Vagina (tissue), 2 donors: Measurements from ENCODE around the gene PTDSS2. TPM values are rescaled to one million over a fixed set of nuclear protein-coding genes. Genes with fewer than 3 reads are reported as not detected.

Experiments
- DNase-seq, 2 donors: peaks; one replicate each; pipeline ENCODE4 v3.0.0-alpha.2; 2017; ENCODE audit errors: extremely low spot score in 2 of 2
- H3K27ac ChIP-seq: fragments of 200-600 bp; sonication (generic); one replicate; pipeline ENCODE4 v1.5.1; 2019
- H3K27me3 ChIP-seq: fragments of 200-600 bp; sonication (generic); one replicate; pipeline ENCODE4 v1.5.1; 2019
- H3K36me3 ChIP-seq, 2 donors: fragments of 200-600 bp; sonication (generic); one replicate each; pipeline ENCODE4 v1.5.1; 2017 to 2019
- H3K4me1 ChIP-seq: fragments of 200-600 bp; sonication (generic); one replicate; pipeline ENCODE4 v1.5.1; 2019
- H3K4me3 ChIP-seq, 2 donors: fragments of 200-600 bp; sonication (generic); 1 replicate in 1 of 2; 2 replicates in 1 of 2; pipeline ENCODE4 v1.5.1; 2016 to 2019
- H3K9me3 ChIP-seq: fragments of 200-600 bp; sonication (generic); one replicate; pipeline ENCODE4 v1.5.1; 2019
- POLR2A ChIP-seq, 2 donors: fragments of 450-650 bp; IDR thresholded peaks; one replicate each; pipeline ENCODE4 v1.6.1; 2017; ENCODE audit warnings: antibody characterized with exemption in 2 of 2, mild to moderate bottlenecking in 2 of 2, moderate library complexity in 2 of 2
- POLR2AphosphoS5 ChIP-seq, 2 donors: sonication (generic); formaldehyde crosslinking; IDR thresholded peaks; one replicate each; pipeline ENCODE4 v1.9.0; 2017; ENCODE audit warnings: antibody characterized with exemption in 2 of 2, mild to moderate bottlenecking in 2 of 2, low read depth in 1 of 2; ENCODE audit not compliant: insufficient read depth in 1 of 2
- intact Hi-C: fragments of 100-400 bp; cut with DNase I; formaldehyde crosslinking; loops from one replicate; pipeline ENCODE4 v1.15.1; 2023
- total RNA-seq: library from RNA; depleted of rRNA; stranded (reverse); fragments of >200 nt; gene quantifications from one replicate; pipeline ENCODE4 v1.2.3, GENCODE V29; 2016
- TF ChIP-seq, protein P1 (sequence below), 3 experiments: fragments of 450-650 bp in 2 of 3; fragments of 200-600 bp in 1 of 3; sonication (generic) in 1 of 3; IDR thresholded peaks; one replicate each; pipeline ENCODE4 v1.5.1; 2017 to 2019; ENCODE audit warnings: antibody characterized with exemption in 3 of 3, mild to moderate bottlenecking in 2 of 3, moderate library complexity in 2 of 3

PTDSS2 gene
- total RNA-seq, 1 donor from 2014 or later: 36.1 TPM

DNA sequence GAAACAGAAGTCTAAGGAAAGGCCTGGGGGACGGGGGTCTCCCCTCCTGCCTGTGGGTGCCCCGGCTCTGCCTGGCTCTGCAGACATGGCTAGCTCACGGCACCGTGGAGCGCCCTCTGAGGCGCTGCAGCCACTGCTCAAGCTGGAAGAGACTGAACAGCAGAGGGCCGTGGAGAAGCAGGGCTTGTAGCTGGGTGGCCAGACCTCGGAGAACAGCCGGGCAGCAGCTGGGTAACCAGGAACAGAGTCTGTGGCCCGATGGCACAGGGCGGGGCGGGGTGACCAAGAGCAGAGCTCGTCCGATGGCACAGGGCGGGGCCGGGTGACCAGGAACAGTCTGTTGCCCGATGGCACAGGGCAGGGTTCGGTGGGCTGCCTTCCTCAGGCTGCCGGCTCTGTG lies 38.9 kb downstream of the PTDSS2 start:
- no peak for TF ChIP-seq POLR2A (IDR thresholded peaks at IDR 0.05)
- TF ChIP-seq, protein P1, sequence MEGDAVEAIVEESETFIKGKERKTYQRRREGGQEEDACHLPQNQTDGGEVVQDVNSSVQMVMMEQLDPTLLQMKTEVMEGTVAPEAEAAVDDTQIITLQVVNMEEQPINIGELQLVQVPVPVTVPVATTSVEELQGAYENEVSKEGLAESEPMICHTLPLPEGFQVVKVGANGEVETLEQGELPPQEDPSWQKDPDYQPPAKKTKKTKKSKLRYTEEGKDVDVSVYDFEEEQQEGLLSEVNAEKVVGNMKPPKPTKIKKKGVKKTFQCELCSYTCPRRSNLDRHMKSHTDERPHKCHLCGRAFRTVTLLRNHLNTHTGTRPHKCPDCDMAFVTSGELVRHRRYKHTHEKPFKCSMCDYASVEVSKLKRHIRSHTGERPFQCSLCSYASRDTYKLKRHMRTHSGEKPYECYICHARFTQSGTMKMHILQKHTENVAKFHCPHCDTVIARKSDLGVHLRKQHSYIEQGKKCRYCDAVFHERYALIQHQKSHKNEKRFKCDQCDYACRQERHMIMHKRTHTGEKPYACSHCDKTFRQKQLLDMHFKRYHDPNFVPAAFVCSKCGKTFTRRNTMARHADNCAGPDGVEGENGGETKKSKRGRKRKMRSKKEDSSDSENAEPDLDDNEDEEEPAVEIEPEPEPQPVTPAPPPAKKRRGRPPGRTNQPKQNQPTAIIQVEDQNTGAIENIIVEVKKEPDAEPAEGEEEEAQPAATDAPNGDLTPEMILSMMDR (IDR thresholded peaks at IDR 0.05): no peak
- no peak for TF ChIP-seq POLR2AphosphoS5 (IDR thresholded peaks at IDR 0.05; ENCODE audit: insufficient read depth in 1 of 2, low read depth in 1 of 2)
- Histone ChIP-seq H3K27me3 (no peaks in the 10 kb centered on the region), H3K9me3 (no peaks in the 10 kb centered on the region), H3K4me3 (no peak overlapping the region), H3K36me3 (peaks cover 0 to 11% of the 10 kb centered on the region in 2 donors), H3K4me1 (no peaks in the 10 kb centered on the region), H3K27ac (no peak overlapping the region)
- no peak for DNase-seq
- intact Hi-C loops: no loop called here

DNA sequence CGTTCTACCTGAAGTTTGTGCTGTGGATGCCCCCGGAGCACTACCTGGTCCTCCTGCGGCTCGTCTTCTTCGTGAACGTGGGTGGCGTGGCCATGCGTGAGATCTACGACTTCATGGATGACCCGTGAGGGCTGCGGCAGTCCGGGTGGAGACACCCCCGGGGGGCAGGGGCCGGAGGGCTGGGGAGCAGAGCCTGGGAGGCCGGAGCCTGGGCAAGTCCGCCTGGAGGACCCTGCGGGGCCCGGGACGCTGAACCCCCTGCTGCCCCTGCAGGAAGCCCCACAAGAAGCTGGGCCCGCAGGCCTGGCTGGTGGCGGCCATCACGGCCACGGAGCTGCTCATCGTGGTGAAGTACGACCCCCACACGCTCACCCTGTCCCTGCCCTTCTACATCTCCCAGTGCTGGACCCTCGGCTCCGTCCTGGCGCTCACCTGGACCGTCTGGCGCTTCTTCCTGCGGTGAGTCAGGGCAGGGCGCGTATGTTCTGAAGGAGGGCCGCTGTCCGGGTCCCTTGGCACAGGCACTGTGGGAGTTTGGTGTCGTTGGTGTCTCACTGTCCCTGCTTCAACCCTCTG lies 39.6 kb downstream of the PTDSS2 start:
- TF ChIP-seq POLR2A (IDR thresholded peaks at IDR 0.05) (no peak), POLR2AphosphoS5 (IDR thresholded peaks at IDR 0.05; ENCODE audit: insufficient read depth in 1 of 2, low read depth in 1 of 2) (no peak)
- TF ChIP-seq, protein P1 (IDR thresholded peaks at IDR 0.05): no peak
- intact Hi-C loops: no loop called here
- Histone ChIP-seq H3K9me3 (no peaks in the 10 kb centered on the region), H3K27ac (no peak overlapping the region), H3K4me1 (no peaks in the 10 kb centered on the region), H3K36me3 (peaks cover 0 to 18% of the 10 kb centered on the region in 2 donors), H3K4me3 (no peak overlapping the region), H3K27me3 (no peaks in the 10 kb centered on the region)
- DNase-seq: no peak

DNA sequence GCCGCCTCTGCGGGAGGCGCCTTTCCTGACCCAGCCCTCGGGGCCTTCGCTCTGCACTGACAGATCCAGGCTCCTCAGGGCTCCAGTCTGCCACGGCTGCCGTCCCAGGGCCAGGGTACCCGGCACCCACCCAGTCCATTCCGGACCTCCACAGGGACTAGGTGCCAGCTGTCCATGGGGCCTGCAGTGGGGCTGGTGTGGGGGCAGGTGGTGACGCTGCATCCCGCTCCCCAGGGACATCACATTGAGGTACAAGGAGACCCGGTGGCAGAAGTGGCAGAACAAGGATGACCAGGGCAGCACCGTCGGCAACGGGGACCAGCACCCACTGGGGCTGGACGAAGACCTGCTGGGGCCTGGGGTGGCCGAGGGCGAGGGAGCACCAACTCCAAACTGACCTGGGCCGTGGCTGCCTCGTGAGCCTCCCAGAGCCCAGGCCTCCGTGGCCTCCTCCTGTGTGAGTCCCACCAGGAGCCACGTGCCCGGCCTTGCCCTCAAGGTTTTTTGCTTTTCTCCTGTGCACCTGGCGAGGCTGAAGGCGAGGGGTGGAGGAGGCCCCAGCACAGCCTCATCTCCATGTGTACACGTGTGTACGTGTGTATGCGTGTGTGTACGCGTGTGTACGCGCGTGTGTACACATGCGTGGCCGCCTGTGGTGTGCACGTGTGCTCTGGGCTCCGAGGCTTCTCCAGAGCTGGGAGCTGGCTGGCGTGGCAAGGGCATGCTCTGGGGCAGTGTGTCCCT lies 40.3 kb downstream of the PTDSS2 start:
- TF ChIP-seq, protein P1 (IDR thresholded peaks at IDR 0.05): no peak
- no peak for TF ChIP-seq POLR2AphosphoS5 (IDR thresholded peaks at IDR 0.05; ENCODE audit: insufficient read depth in 1 of 2, low read depth in 1 of 2)
- no peak for TF ChIP-seq POLR2A (IDR thresholded peaks at IDR 0.05)
- Histone ChIP-seq H3K27ac (no peak overlapping the region), H3K36me3 (peaks cover 0 to 25% of the 10 kb centered on the region in 2 donors), H3K9me3 (no peaks in the 10 kb centered on the region), H3K27me3 (no peaks in the 10 kb centered on the region), H3K4me1 (no peaks in the 10 kb centered on the region), H3K4me3 (no peak overlapping the region)
- no peak for DNase-seq
- intact Hi-C loops: no loop called here

DNA sequence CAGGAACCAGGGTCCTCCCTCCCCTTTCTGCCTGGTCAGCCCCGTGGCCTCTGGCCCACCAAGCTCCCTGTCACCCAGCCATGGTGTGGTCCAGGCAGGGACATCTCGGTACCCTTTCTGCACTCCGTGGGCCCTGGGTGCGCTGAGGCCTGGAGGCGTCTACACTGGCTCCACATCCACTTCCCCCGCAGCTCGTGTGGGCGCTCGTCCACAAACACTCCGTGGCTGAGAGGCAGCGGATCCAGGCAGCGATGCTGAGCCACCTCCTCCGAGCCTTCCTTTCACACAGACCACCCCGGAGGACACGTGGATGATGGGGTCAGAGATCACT lies 40.8 kb downstream of the PTDSS2 start:
- Histone ChIP-seq H3K4me1 (no peaks in the 10 kb centered on the region), H3K9me3 (no peaks in the 10 kb centered on the region), H3K27me3 (no peaks in the 10 kb centered on the region), H3K4me3 (no peak overlapping the region), H3K36me3 (peaks cover 0 to 30% of the 10 kb centered on the region in 2 donors), H3K27ac (no peak overlapping the region)
- TF ChIP-seq POLR2A (IDR thresholded peaks at IDR 0.05): no peak
- no peak for TF ChIP-seq POLR2AphosphoS5 (IDR thresholded peaks at IDR 0.05; ENCODE audit: insufficient read depth in 1 of 2, low read depth in 1 of 2)
- TF ChIP-seq, protein P1 (IDR thresholded peaks at IDR 0.05): no peak
- intact Hi-C loops: no loop called here
- no peak for DNase-seq

DNA sequence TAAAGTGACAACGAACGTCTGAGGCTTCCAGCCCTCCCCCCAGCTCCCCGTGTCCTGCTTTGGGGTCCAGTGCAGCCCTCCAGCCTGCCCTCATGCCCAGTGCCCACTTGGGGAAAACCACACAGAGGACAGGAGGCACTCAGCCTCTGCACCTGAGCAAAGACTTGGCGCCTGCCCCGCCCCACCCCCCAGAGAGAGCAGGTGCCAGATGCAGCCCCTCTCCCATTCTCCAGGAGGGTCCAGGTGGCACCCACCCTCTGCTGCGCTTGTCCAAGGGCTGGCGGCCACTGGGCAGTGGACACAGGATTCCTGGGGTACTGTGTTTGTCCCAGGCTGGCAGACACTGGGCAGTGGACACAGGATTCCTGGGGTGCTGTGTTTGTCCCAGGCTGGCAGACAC lies 41.3 kb downstream of the PTDSS2 start:
- peaks cover 0 to 35% of the 10 kb centered on the region in 2 donors for H3K36me3 ChIP-seq
- H3K27me3 ChIP-seq: no peaks in the 10 kb centered on the region
- intact Hi-C loops: no loop called here
- no peaks in the 10 kb centered on the region for H3K9me3 ChIP-seq
- TF ChIP-seq, protein P1 (IDR thresholded peaks at IDR 0.05): no peak
- TF ChIP-seq POLR2A (IDR thresholded peaks at IDR 0.05) (no peak), POLR2AphosphoS5 (IDR thresholded peaks at IDR 0.05; ENCODE audit: insufficient read depth in 1 of 2, low read depth in 1 of 2) (no peak)
- no peak overlapping the region for H3K27ac ChIP-seq
- H3K4me1 ChIP-seq: no peaks in the 10 kb centered on the region
- no peak overlapping the region for H3K4me3 ChIP-seq
- DNase-seq: no peak
